Right atrium auricular region (tissue), 2 donors: ENCODE results near the gene RALA. TPM values are rescaled to one million over a fixed set of nuclear protein-coding genes. Genes with fewer than 3 reads are reported as not detected.
"Not testable (repeated sequence)": the region's sequence is repeated elsewhere in the genome, so short reads cannot be mapped to it uniquely, and the experiment has no call there.

Source experiments
- DNase-seq: peaks from one replicate; pipeline ENCODE4 v3.0.0-alpha.2; 2019; ENCODE audit warnings: low spot score
- H3K27ac ChIP-seq, 2 donors: fragments of 200-600 bp; sonication (generic); 1 replicate in 1 of 2; 2 replicates in 1 of 2; pipeline ENCODE4 v1.5.1; 2016 to 2019
- H3K27me3 ChIP-seq, 2 donors: fragments of 200-600 bp; sonication (generic); one replicate each; pipeline versions ENCODE4 v1.5.1 to v1.6.0; 2017 to 2019
- H3K36me3 ChIP-seq: fragments of 200-600 bp; sonication (generic); one replicate; pipeline ENCODE4 v1.5.1; 2016
- H3K4me1 ChIP-seq, 2 donors: fragments of 200-600 bp; sonication (generic); one replicate each; pipeline versions ENCODE4 v1.5.1 to v1.6.0; 2017 to 2019
- H3K4me3 ChIP-seq, 2 donors: fragments of 200-600 bp; sonication (generic); 1 replicate in 1 of 2; 2 replicates in 1 of 2; pipeline ENCODE4 v1.5.1; 2017 to 2019; ENCODE audit warnings: mild to moderate bottlenecking in 1 of 2, moderate library complexity in 1 of 2
- H3K9me3 ChIP-seq, 2 donors: fragments of 200-600 bp; sonication (generic); one replicate each; pipeline ENCODE4 v1.5.1; 2019
- CTCF ChIP-seq, 2 donors: fragments of 200-600 bp; sonication (generic); IDR thresholded peaks; one replicate each; pipeline ENCODE4 v1.5.1; 2019; ENCODE audit warnings: antibody characterized with exemption in 2 of 2
- total RNA-seq, 2 donors: library from RNA; depleted of rRNA; stranded (reverse); fragments of >200 nt; gene quantifications; one replicate each; pipeline ENCODE4 v1.1.0, GENCODE V29; 2016

RALA gene
- total RNA-seq, 2 donors from 2014 or later = 13.2 to 14.0 TPM

- Histone ChIP-seq H3K27me3 (no peaks in the 10 kb centered on the region), H3K9me3 (no peaks in the 10 kb centered on the region), H3K4me1 (peaks cover 0 to 6% of the 10 kb centered on the region in 2 donors), H3K27ac (no peak overlapping the region), H3K36me3 (peaks cover 10% of the 10 kb centered on the region), H3K4me3 (no peak overlapping the region)
- no peak for DNase-seq
- TF ChIP-seq CTCF (IDR thresholded peaks at IDR 0.05) = no peak
These were observed 65.5 kb downstream of the RALA start for GRCh38 chr7:39688611-39689480.

DNA sequence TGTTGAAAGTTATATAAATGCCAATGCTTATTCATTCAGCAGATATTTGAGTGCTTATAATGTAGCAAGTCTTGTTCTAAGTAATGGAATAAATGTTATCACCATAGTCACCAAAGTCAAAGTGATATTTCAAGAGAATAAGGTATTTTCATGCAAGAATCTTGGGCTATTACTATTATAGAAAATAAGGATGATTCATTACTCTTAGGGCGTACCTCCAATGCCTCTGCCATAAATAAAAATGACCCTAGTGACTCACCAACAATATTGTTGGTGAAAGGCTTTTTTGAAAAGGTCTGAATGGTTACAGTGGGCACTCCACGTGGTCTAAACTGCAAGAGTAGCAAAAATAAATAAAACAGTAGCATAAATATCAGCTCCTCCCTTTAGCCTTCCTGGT, 68.4 kb downstream of the RALA start:
- Histone ChIP-seq H3K36me3 (peaks cover 13% of the 10 kb centered on the region), H3K4me1 (no peaks in the 10 kb centered on the region), H3K27ac (no peak overlapping the region), H3K4me3 (no peak overlapping the region), H3K27me3 (no peaks in the 10 kb centered on the region), H3K9me3 (no peaks in the 10 kb centered on the region)
- DNase-seq = no peak
- no peak for TF ChIP-seq CTCF (IDR thresholded peaks at IDR 0.05)

DNA sequence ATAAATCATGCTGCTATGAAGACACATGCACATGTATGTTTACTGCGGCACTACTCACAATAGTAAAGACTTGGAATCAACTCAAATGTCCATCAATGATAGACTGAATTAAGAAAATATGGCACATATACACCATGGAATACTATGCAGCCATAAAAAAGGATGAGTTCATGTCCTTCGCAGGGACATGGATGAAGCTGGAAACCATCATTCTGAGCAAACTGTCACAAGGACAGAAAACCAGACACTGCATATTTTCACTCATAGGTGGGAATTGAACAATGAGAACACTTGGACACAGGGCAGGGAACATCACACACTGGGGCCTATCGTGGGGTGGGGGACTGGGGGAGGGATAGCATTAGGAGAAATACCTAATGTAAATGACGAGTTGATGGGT, 69.7 kb downstream of the RALA start:
- H3K9me3 ChIP-seq, H3K27ac ChIP-seq, DNase-seq, H3K4me3 ChIP-seq, H3K4me1 ChIP-seq, H3K27me3 ChIP-seq: not testable (repeated sequence)
- peaks cover 18% of the 10 kb centered on the region for H3K36me3 ChIP-seq

DNA sequence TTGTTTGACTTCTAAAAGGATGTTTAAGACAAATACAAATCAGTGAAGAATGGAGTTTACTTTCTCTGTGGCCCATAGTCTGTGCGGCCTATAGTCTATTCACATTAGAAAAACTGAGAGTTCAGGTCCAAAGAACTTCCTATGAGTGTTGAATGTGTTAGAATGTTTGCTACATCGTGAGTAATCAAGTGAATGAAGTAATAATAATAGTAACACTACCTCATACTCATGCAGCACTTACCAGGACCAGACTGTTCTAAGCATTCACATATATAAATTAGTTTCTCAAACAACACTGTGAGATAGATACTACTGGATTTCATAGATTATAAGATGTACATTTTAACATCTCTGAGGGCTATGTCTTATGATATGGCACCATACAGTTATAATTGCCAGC, 70.4 kb downstream of the RALA start:
- Histone ChIP-seq H3K4me3 (no peak overlapping the region), H3K27ac (no peak overlapping the region), H3K9me3 (no peaks in the 10 kb centered on the region), H3K27me3 (no peaks in the 10 kb centered on the region), H3K36me3 (peaks cover 18% of the 10 kb centered on the region), H3K4me1 (no peaks in the 10 kb centered on the region)
- DNase-seq = no peak
- TF ChIP-seq CTCF (IDR thresholded peaks at IDR 0.05) = no peak

- no peak for DNase-seq
- Histone ChIP-seq H3K27ac (no peak overlapping the region), H3K9me3 (no peaks in the 10 kb centered on the region), H3K27me3 (no peaks in the 10 kb centered on the region), H3K4me1 (no peaks in the 10 kb centered on the region), H3K4me3 (no peak overlapping the region), H3K36me3 (peaks cover 24% of the 10 kb centered on the region)
- no peak for TF ChIP-seq CTCF (IDR thresholded peaks at IDR 0.05)
These were observed 72.6 kb downstream of the RALA start for GRCh38 chr7:39695852-39696586.

DNA sequence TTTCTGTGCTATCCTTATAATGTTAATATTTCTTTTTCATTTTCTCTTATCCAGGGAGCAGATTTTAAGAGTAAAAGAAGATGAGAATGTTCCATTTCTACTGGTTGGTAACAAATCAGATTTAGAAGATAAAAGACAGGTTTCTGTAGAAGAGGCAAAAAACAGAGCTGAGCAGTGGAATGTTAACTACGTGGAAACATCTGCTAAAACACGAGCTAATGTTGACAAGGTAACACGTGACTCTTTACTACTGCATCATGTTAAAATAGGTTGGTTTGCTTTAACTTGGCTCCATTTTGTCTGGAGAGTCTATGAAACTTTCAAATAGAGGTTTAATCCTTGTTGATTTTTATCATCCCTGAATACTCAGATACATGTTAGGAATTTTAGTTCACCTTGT, 73.3 kb downstream of the RALA start:
- TF ChIP-seq CTCF (IDR thresholded peaks at IDR 0.05) = no peak
- no peaks in the 10 kb centered on the region for H3K27me3 ChIP-seq
- H3K4me3 ChIP-seq = no peak overlapping the region
- no peaks in the 10 kb centered on the region for H3K4me1 ChIP-seq
- DNase-seq = no peak
- H3K9me3 ChIP-seq = no peaks in the 10 kb centered on the region
- peaks cover 24% of the 10 kb centered on the region for H3K36me3 ChIP-seq
- no peak overlapping the region for H3K27ac ChIP-seq
